KMS-11 (cell line): Measurements from ENCODE around the gene MS4A15.

Experiments used
- H2AFZ ChIP-seq: fragments of 200-600 bp; sonication (generic); 2 replicates; pipeline ENCODE4 v1.6.1; 2016; ENCODE audit warnings: antibody characterized with exemption, mixed run types, low read depth
- H3K27ac ChIP-seq: fragments of 200-600 bp; sonication (generic); 2 replicates; pipeline ENCODE4 v1.6.1; 2016; ENCODE audit warnings: mild to moderate bottlenecking, mixed run types
- H3K27me3 ChIP-seq: fragments of 200-600 bp; sonication (generic); 2 replicates; pipeline ENCODE4 v1.6.1; 2017; ENCODE audit warnings: mild to moderate bottlenecking, low read depth, mixed run types, moderate library complexity; ENCODE audit not compliant: insufficient read depth
- H3K36me3 ChIP-seq: fragments of 200-600 bp; sonication (generic); 2 replicates; pipeline ENCODE4 v1.6.1; 2017; ENCODE audit warnings: mild to moderate bottlenecking, mixed run types; ENCODE audit not compliant: insufficient read depth
- H3K4me1 ChIP-seq: fragments of 200-600 bp; sonication (generic); 2 replicates; pipeline ENCODE4 v1.6.1; 2016; ENCODE audit warnings: mild to moderate bottlenecking, low read depth, mixed run types; ENCODE audit not compliant: poor library complexity, severe bottlenecking
- H3K4me2 ChIP-seq: fragments of 200-600 bp; sonication (generic); 2 replicates; pipeline ENCODE4 v1.7.0; 2016; ENCODE audit warnings: mild to moderate bottlenecking, mixed run types
- H3K4me3 ChIP-seq: fragments of 200-600 bp; sonication (generic); IDR thresholded peaks from 2 replicates; pipeline ENCODE4 v1.6.1; 2017; ENCODE audit warnings: low read depth, low read length, mixed read lengths; ENCODE audit not compliant: insufficient read depth
- H3K79me2 ChIP-seq: fragments of 200-600 bp; sonication (generic); 2 replicates; pipeline ENCODE4 v1.6.1; 2016; ENCODE audit warnings: low read depth, mixed run types; ENCODE audit not compliant: insufficient read depth
- H3K9ac ChIP-seq: fragments of 200-600 bp; sonication (generic); 2 replicates; pipeline ENCODE4 v1.6.1; 2016; ENCODE audit warnings: mild to moderate bottlenecking, mixed run types
- H4K20me1 ChIP-seq: fragments of 200-600 bp; sonication (generic); 2 replicates; pipeline ENCODE4 v1.6.1; 2016; ENCODE audit warnings: mild to moderate bottlenecking, mixed run types; ENCODE audit not compliant: insufficient read depth
- TF ChIP-seq, protein P1 (sequence below): fragments of 200-600 bp; sonication (generic); conservative IDR thresholded peaks from 2 replicates; pipeline ENCODE4 v1.6.1; 2017; ENCODE audit warnings: low read depth, mild to moderate bottlenecking, antibody characterized with exemption, low read length, moderate library complexity, mixed read lengths

MS4A15 gene

DNA sequence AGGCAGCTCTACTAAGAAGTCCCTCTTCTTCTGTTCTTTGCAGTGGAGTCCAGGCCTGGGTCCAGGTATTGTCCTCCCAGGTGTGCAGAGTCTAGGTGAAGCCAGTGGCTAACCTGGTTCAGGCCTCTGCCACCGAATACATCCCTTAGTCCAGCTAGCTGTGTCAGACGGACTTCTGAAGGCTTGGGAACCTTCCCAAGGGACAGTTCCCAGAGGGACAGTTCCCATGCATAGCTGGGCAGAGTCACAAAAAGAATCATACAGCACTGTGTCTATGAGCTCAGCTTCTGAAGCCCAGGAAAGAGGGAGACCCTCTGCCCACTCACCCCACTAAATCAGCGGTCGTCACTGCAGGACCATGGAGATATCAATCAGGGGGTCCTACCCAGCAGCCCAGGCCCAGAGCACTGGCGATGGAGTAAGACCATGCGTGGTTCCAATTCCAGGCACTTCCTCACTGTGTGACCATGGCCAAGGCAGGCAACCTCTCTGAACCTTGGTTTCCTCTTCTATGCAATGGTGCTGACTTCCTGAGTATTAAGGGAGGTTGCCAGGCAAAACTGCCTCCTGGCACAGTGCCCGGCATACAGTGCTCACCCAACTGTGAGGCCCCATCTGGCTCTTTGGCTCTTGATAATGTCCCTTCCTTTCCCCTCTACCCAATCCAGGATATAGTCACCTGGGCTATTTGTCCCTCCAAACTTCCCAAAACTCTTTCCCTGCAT is 31.9 kb downstream of the MS4A15 start:
- Histone ChIP-seq H4K20me1 (no peaks in the 10 kb centered on the region), H3K27me3 (no peaks in the 10 kb centered on the region), H2AFZ (no peak overlapping the region)

DNA sequence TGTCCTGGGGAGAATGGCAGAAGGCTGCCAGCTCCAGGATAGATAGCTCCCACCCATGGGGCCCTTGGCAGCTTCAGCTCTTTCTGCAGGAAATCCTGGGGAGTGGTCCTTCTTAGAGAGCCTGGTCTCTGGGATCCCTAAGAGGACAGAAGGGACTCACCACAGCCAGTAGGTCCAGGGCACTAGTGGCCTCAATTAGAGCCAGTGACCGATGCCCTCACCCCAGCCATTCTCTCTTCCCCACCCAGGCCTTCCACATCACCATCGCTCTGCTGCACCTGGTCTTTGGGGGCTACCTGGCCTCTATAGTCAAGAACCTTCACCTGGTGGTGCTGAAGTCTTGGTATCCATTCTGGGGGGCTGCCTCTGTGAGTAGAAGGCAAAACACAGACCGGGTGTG is 34.1 kb downstream of the MS4A15 start:
- TF ChIP-seq, protein P1, sequence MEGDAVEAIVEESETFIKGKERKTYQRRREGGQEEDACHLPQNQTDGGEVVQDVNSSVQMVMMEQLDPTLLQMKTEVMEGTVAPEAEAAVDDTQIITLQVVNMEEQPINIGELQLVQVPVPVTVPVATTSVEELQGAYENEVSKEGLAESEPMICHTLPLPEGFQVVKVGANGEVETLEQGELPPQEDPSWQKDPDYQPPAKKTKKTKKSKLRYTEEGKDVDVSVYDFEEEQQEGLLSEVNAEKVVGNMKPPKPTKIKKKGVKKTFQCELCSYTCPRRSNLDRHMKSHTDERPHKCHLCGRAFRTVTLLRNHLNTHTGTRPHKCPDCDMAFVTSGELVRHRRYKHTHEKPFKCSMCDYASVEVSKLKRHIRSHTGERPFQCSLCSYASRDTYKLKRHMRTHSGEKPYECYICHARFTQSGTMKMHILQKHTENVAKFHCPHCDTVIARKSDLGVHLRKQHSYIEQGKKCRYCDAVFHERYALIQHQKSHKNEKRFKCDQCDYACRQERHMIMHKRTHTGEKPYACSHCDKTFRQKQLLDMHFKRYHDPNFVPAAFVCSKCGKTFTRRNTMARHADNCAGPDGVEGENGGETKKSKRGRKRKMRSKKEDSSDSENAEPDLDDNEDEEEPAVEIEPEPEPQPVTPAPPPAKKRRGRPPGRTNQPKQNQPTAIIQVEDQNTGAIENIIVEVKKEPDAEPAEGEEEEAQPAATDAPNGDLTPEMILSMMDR: no peak
- Histone ChIP-seq H3K4me1 (no peaks in the 10 kb centered on the region), H3K79me2 (no peaks in the 10 kb centered on the region), H4K20me1 (no peaks in the 10 kb centered on the region), H3K9ac (no peak overlapping the region), H3K4me3 (no peak overlapping the region), H3K4me2 (no peak overlapping the region), H3K27ac (no peak overlapping the region), H3K36me3 (no peaks in the 10 kb centered on the region), H2AFZ (no peak overlapping the region), H3K27me3 (no peaks in the 10 kb centered on the region)

More for the DNA sequence above, 31.9 kb downstream of the MS4A15 start:
- H3K4me2 ChIP-seq: no peak overlapping the region
- no peak overlapping the region for H3K9ac ChIP-seq
- no peaks in the 10 kb centered on the region for H3K36me3 ChIP-seq
- no peak overlapping the region for H3K27ac ChIP-seq
- no peaks in the 10 kb centered on the region for H3K4me1 ChIP-seq
- no peak overlapping the region for H3K4me3 ChIP-seq
- H3K79me2 ChIP-seq: no peaks in the 10 kb centered on the region
- TF ChIP-seq, protein P1: no peak

DNA sequence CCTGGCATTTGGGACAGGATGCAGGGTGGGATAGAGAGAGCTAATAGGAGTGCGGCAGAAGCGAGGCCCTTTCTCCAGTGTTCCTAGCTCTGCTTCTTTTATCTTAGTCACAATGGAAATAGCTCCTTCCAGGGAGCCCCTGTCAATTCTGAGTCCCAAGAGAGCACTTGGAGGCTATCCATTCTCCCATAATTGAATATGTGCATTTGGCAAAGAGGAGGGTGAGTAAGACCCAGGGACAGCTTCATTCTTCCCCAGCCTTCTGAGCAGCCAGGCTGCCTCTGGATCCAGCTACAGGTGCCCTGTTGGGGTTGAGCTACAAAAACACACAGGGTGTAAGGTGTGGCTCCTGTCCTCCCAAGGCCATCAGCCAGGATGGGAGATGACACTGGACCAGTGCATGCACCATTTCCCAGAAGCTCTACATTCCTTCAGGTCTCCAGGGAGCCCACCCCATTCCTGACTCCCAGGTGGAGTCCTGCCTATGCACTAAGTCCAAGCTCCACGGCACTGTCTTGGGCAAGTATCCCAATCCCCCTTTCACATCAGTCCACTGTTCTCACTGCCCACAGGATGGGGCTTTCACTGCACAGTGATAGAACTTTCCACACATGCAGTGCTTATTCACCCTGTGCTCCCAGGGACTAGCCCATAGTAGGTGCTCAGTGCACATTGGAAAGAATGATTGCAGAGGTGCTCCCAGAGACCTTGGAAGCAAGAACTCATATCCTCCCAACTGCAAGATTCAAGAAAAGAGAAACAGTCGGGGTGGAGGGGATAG is 34.7 kb downstream of the MS4A15 start:
- Histone ChIP-seq H3K9ac (no peak overlapping the region), H4K20me1 (no peaks in the 10 kb centered on the region), H3K79me2 (no peaks in the 10 kb centered on the region), H3K4me2 (no peak overlapping the region), H3K36me3 (no peaks in the 10 kb centered on the region), H3K27me3 (no peaks in the 10 kb centered on the region), H2AFZ (no peak overlapping the region), H3K27ac (no peak overlapping the region), H3K4me1 (no peaks in the 10 kb centered on the region), H3K4me3 (no peak overlapping the region)
- TF ChIP-seq, protein P1: no peak

DNA sequence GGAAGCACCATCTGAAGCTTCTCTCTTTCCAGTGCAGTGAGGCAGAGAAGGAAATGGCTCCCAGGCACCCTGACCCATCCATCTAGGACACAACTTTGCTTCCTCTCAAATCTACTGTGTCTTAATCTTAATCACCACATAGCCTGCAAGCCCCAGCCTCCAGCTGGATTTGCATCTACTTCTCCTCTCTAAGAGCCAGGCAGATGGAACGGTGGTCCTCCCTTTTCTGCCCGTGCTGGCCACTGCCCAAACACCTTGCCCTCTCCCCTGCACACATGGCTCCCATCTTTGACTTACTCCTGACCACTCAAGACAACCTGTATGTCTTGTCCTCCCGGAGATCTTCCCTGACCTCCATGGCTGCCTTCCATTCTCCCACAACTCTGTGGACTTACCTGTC is 35.9 kb downstream of the MS4A15 start:
- H2AFZ ChIP-seq: no peak overlapping the region
- no peak overlapping the region for H3K9ac ChIP-seq
- no peaks in the 10 kb centered on the region for H4K20me1 ChIP-seq
- no peak overlapping the region for H3K4me2 ChIP-seq
- no peak overlapping the region for H3K27ac ChIP-seq
- H3K4me3 ChIP-seq: no peak overlapping the region
- TF ChIP-seq, protein P1: no peak
- no peaks in the 10 kb centered on the region for H3K79me2 ChIP-seq
- no peaks in the 10 kb centered on the region for H3K27me3 ChIP-seq
- no peaks in the 10 kb centered on the region for H3K4me1 ChIP-seq
- no peaks in the 10 kb centered on the region for H3K36me3 ChIP-seq
